Loucy (cell line): ENCODE data around the gene P2RY2.

ENCODE experiments used
- H2AFZ ChIP-seq: fragments of 200-600 bp; sonication (generic); 2 replicates; pipeline ENCODE4 v1.6.0; 2016; ENCODE audit warnings: antibody characterized with exemption, mild to moderate bottlenecking, low read length, moderate library complexity
- H3F3A ChIP-seq: fragments of 200-600 bp; 2 replicates; pipeline ENCODE4 v1.6.0; 2016; ENCODE audit warnings: antibody characterized with exemption, low read depth, mild to moderate bottlenecking
- H3K27me3 ChIP-seq: fragments of 200-600 bp; sonication (generic); 2 replicates; pipeline ENCODE4 v1.6.1; 2014; ENCODE audit warnings: low read length, mild to moderate bottlenecking; ENCODE audit not compliant: insufficient read depth, poor library complexity, severe bottlenecking
- H3K36me3 ChIP-seq: fragments of 200-600 bp; sonication (generic); 2 replicates; pipeline ENCODE4 v1.6.1; 2016; ENCODE audit warnings: low read length; ENCODE audit not compliant: insufficient read depth
- H3K4me1 ChIP-seq: fragments of 200-600 bp; sonication (generic); 2 replicates; pipeline ENCODE4 v1.5.1; 2014; ENCODE audit warnings: low read length, mild to moderate bottlenecking; ENCODE audit not compliant: insufficient read depth, poor library complexity, severe bottlenecking
- H3K4me2 ChIP-seq: fragments of 200-600 bp; sonication (generic); 2 replicates; pipeline ENCODE4 v1.6.0; 2014; ENCODE audit warnings: antibody characterized with exemption, low read length, low read depth, mild to moderate bottlenecking; ENCODE audit not compliant: poor library complexity, severe bottlenecking
- H3K4me3 ChIP-seq: fragments of 200-600 bp; sonication (generic); 2 replicates; pipeline ENCODE4 v1.5.1; 2014; ENCODE audit warnings: low read length, mild to moderate bottlenecking, mixed read lengths; ENCODE audit not compliant: poor library complexity, severe bottlenecking
- H3K79me2 ChIP-seq: fragments of 200-600 bp; sonication (generic); 2 replicates; pipeline ENCODE4 v1.6.1; 2014; ENCODE audit warnings: low read length; ENCODE audit not compliant: insufficient read depth
- H3K9ac ChIP-seq: fragments of 200-600 bp; sonication (generic); 2 replicates; pipeline ENCODE4 v1.6.0; 2014; ENCODE audit warnings: mild to moderate bottlenecking, low read depth, low read length, moderate library complexity; ENCODE audit not compliant: poor library complexity, severe bottlenecking
- H3K9me2 ChIP-seq: fragments of 200-600 bp; sonication (generic); replicated peaks from 2 replicates; pipeline ENCODE4 v1.6.1; 2016; ENCODE audit warnings: low read depth, low read length, mixed read lengths
- H3K9me3 ChIP-seq: fragments of 200-600 bp; sonication (generic); 2 replicates; pipeline ENCODE4 v1.6.1; 2014; ENCODE audit warnings: mild to moderate bottlenecking, antibody characterized with exemption, low read length, low read depth; ENCODE audit not compliant: insufficient read depth
- H4K20me1 ChIP-seq: fragments of 200-600 bp; sonication (generic); 2 replicates; pipeline ENCODE4 v1.6.0; 2014; ENCODE audit warnings: antibody characterized with exemption, low read length, mild to moderate bottlenecking; ENCODE audit not compliant: insufficient read depth, poor library complexity, severe bottlenecking
- EZH2phosphoT487 ChIP-seq: fragments of 200-600 bp; IDR thresholded peaks from 2 replicates; pipeline ENCODE4 v1.6.1; 2018; ENCODE audit warnings: antibody characterized with exemption, mild to moderate bottlenecking, moderate library complexity, borderline replicate concordance
- TF ChIP-seq, protein P1 (sequence below): fragments of 200-600 bp; sonication (generic); conservative IDR thresholded peaks from 2 replicates; pipeline ENCODE4 v1.5.1; 2014; ENCODE audit warnings: mild to moderate bottlenecking, antibody characterized with exemption, low read length

Gene P2RY2

DNA sequence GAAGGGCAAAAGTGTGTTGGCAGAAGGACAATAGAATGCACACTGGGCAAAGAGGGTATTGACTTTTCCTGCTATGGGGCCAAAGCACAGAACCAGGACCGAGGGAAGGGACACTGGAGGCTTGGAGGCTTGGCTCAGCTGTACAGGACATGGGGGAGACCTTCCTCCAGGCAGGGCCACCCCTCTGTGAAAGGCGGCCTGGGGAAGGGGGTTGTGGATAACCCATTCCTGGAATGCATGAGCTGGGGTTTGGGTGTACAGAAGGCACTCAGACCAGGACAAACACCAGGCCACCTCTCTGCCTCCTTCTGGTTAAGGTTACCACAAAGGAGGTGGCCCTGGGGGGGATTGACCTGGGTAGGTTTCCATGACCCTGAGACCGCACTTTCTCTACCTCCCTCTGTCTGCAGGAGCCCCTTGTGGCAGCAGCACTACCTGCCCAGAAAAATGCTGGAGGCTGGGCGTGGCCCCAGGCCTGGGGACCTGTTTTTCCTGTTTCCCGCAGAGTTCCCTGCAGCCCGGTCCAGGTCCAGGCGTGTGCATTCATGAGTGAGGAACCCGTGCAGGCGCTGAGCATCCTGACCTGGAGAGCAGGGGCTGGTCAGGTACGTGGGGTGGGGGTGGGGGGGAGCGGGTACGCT is 9.6 kb downstream of the P2RY2 start:
- Histone ChIP-seq H3F3A (no peaks in the 10 kb centered on the region), H3K4me3 (no peak overlapping the region), H2AFZ (no peak overlapping the region), H4K20me1 (no peaks in the 10 kb centered on the region), H3K36me3 (no peaks in the 10 kb centered on the region), H3K9me2 (no peaks in the 10 kb centered on the region), H3K27me3 (no peaks in the 10 kb centered on the region), H3K4me1 (peaks cover 18% of the 10 kb centered on the region), H3K9me3 (no peaks in the 10 kb centered on the region), H3K79me2 (no peaks in the 10 kb centered on the region), H3K9ac (no peak overlapping the region), H3K4me2 (no peak overlapping the region)
- TF ChIP-seq, protein P1, sequence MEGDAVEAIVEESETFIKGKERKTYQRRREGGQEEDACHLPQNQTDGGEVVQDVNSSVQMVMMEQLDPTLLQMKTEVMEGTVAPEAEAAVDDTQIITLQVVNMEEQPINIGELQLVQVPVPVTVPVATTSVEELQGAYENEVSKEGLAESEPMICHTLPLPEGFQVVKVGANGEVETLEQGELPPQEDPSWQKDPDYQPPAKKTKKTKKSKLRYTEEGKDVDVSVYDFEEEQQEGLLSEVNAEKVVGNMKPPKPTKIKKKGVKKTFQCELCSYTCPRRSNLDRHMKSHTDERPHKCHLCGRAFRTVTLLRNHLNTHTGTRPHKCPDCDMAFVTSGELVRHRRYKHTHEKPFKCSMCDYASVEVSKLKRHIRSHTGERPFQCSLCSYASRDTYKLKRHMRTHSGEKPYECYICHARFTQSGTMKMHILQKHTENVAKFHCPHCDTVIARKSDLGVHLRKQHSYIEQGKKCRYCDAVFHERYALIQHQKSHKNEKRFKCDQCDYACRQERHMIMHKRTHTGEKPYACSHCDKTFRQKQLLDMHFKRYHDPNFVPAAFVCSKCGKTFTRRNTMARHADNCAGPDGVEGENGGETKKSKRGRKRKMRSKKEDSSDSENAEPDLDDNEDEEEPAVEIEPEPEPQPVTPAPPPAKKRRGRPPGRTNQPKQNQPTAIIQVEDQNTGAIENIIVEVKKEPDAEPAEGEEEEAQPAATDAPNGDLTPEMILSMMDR, result no peak
- no peak for TF ChIP-seq EZH2phosphoT487

DNA sequence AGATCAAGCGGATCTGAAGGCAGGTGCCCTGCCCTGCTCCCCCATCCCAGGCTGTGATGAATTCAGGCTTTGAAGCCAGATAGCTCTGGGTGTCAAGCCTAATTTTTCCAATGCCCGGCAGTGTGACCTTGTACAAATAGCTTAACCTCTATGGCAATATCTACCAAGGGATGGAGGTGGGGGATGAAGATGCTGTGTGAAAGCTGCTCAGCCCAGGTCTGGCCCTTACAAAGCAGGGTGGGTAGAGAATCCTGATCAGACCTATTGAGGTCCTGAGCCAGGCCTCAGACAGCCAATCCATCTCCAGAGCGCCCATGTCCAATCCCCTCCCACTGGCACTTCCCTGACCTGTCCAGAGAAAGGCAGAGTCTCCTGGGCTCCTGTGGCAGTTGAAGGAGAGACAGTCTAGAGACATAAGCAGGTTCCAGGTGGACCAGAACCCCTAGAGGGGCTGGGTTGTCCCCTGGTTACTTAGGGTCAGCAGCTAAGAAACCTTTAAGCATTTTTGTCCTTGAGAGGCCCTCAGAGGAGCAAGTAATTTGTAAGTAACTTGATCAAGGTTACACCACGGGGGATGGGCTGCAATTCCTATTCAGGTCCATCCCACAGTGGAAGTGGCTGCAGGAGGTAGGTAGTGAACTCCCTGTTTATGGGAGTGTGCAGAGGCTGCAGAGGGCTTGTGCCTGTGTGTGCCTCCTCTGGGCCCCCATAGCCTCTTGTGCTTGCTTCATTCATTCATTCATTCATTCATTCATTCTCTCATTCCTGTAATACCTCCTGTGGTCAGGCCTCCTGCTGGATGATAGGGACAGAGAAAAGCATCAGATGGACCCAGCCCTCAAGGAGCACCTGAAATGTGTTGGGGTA is 10.4 kb downstream of the P2RY2 start:
- no peak overlapping the region for H2AFZ ChIP-seq
- no peak for TF ChIP-seq EZH2phosphoT487
- TF ChIP-seq, protein P1, result no peak
- H3K36me3 ChIP-seq, result no peaks in the 10 kb centered on the region
- H3K27me3 ChIP-seq, result no peaks in the 10 kb centered on the region
- H3K9ac ChIP-seq, result no peak overlapping the region
- no peaks in the 10 kb centered on the region for H3K79me2 ChIP-seq
- no peaks in the 10 kb centered on the region for H3K9me2 ChIP-seq
- H3K4me1 ChIP-seq, result peaks cover 15% of the 10 kb centered on the region
- no peak overlapping the region for H3K4me2 ChIP-seq
- no peaks in the 10 kb centered on the region for H4K20me1 ChIP-seq
- no peaks in the 10 kb centered on the region for H3K9me3 ChIP-seq
- H3F3A ChIP-seq, result no peaks in the 10 kb centered on the region
- H3K4me3 ChIP-seq, result no peak overlapping the region

- H3K9me2 ChIP-seq, result no peaks in the 10 kb centered on the region
- no peak overlapping the region for H2AFZ ChIP-seq
- H3K4me3 ChIP-seq, result no peak overlapping the region
- no peak overlapping the region for H3K9ac ChIP-seq
- H3K9me3 ChIP-seq, result no peaks in the 10 kb centered on the region
- no peaks in the 10 kb centered on the region for H3K36me3 ChIP-seq
- TF ChIP-seq, protein P1, result no peak
- TF ChIP-seq EZH2phosphoT487, result no peak
- no peaks in the 10 kb centered on the region for H4K20me1 ChIP-seq
- H3K4me1 ChIP-seq, result peaks cover 6% of the 10 kb centered on the region
- no peak overlapping the region for H3K4me2 ChIP-seq
- no peaks in the 10 kb centered on the region for H3F3A ChIP-seq
- H3K27me3 ChIP-seq, result no peaks in the 10 kb centered on the region
- H3K79me2 ChIP-seq, result no peaks in the 10 kb centered on the region
Measured at GRCh38 chr11:73229321-73229895, 11.3 kb downstream of the P2RY2 start.
